NOMO-1 (cell line): ENCODE results near the gene SLC6A17.

Experiments used
- DNase-seq, 2 experiments: peaks; one replicate each; lab custom pipeline; 2025; ENCODE audit not compliant: unreplicated experiment in 2 of 2; lab: John Stamatoyannopoulos, UW

The SLC6A17 gene

DNA sequence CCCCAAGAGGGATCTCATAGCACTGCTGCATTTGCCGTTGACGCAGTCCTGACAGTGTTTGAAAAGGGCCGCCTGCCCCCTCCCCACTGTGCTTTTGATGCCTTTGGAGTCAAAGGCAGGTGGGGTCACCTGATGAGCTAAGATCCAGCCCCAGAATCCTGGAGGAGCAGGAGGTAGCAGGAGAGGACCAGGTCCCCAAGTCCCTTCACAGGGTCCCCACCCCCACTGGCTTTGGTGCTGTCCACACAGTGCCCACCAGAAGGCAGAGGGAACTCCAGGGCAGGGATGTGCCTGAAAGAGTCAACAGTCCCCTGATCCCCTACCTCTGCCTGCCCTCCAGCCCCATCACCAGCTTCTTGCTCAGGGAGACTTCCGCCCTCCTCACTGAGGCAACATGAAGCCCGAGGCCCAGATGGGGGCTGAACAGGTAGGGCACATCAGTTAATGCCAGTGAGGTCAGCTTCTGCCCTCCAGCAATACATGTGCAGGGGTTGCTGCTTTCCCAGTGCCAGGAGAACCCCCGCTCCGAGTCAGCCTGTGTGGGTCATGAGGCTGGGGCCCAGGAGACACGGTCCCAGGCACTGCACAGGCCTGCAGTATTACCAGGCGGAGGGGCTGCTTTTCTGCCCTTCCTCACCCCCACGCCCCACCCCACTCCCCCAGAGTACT, 51.0 kb downstream of the SLC6A17 start:
- DNase-seq: no peak

DNA sequence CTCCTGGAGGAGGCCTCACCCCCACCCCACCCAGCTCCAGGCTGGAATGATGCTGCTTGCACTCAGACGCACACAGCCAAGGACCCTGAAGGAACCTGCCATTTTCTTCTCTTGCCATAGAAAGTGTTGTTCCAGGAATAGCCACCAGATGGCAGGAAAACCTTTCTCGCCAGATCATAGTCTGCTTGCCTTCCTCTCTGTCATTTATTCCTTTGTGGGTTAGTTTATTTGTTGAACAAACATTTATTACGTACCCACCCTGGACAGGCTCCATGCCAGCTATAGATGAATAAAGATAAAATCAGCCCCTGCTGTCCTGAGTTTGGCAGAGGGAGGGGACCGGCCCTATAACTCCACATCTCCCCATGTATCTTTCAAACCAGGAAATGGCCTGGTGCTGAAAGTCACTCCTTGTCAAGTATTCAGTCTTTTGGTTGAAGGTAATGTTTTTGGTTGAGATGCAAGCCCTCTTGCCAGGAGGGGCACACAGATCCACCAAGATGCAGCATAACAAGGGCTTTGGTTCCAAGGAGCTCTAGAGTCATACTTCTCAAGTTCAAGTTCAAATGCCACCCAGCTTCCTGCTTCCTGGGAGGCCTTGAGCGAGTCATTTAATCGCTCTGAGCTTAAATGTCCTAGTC, 52.8 kb downstream of the SLC6A17 start:
- DNase-seq: peak; percentile 66 to 72

DNA sequence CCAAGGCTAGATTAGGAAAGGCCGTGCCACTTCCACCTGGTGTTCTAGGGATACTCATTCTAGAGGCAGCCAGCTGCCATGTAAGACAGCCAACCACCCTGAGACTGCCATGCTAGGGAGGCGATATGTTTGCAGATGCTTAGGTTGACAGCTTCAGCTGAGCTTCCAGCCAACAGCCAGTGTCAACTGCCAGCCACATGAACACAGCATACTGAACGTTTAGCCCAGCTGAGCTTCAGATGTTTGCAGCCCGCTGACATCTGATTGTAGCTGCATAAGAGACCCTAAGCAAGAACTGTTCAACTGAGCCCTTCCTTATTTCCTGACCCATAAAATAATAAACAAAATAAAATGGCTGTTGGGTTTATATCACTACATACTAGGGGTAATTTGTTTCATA, 54.9 kb downstream of the SLC6A17 start:
- DNase-seq: no peak

DNA sequence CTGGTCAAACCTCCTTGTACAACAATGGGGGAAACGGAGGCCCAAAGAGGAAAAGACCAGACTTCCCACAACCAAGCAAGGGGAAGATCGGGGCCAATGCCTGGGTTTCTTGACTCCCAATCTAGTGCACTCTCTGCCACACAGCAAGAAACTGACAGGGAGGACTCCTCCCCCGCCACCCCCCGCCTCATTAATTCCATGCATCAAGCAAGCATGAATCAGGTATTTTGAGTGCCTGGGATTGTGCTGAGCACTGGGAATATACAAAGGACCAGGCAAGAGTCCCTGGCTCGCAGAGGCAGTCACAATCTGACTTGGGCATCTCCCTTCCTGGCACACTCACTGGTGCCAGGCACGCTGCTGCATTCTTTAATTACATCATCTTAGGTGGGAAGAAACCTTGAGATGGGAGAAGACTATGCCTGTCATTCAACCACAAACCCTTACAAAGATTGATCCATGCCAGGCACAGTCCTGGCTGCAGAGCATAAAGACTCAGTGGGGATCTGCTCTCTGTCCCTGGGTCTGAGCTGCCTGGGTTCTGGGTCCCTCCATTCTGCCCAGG, 55.4 kb downstream of the SLC6A17 start:
- DNase-seq: no peak

DNA sequence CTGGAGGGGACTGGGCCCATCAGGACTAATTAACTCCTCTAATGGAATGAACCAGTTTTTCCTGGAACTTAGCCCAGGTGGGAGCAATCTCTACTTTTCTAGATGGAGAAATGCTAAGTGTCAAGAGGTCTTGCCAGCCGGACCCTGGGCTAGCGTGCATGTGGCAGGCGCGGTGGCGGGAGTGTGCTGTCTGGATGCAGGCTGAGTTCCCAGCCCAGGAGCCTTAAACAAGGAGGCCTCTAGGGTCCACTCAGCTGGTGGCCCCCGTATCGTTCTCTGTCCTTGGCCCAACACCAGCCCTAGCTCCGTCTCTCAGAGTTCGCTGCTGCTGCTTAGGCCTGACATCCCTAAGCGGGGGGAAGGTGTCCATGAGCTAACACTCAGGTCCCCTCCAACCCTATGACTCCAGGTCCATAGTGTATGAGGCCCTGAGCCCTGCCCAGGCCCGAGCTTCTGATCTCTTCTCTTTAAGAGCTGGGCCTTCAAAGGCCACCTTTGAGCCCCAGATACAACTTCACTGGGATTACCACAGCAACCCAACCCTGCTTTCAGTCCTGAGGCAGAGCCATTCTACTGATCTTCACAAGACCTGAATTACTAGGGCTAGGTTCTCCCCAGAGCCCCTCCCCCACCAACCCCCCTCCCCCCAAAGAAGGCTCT, 56.1 kb downstream of the SLC6A17 start:
- no peak for DNase-seq

DNA sequence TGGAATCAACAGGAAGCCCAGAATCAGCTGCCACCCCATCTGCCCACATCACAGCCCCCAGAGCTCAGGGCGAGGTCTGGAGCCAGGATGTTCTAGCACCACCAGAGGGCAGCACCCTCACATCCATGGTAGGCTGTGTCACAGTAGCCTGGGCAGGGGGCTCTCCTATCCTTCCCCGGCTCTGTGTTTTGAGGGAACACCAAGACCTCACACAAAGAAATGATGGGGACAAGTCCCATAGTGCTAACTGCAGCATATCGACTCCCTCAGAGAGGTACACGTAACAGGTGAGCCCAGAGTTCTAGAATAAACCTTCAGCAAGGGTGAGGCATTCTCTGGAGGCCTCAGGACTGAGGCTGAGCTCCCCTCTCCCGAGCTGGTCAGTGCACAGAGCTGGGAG, 57.5 kb downstream of the SLC6A17 start:
- peak; percentile 35 to 42 for DNase-seq

DNA sequence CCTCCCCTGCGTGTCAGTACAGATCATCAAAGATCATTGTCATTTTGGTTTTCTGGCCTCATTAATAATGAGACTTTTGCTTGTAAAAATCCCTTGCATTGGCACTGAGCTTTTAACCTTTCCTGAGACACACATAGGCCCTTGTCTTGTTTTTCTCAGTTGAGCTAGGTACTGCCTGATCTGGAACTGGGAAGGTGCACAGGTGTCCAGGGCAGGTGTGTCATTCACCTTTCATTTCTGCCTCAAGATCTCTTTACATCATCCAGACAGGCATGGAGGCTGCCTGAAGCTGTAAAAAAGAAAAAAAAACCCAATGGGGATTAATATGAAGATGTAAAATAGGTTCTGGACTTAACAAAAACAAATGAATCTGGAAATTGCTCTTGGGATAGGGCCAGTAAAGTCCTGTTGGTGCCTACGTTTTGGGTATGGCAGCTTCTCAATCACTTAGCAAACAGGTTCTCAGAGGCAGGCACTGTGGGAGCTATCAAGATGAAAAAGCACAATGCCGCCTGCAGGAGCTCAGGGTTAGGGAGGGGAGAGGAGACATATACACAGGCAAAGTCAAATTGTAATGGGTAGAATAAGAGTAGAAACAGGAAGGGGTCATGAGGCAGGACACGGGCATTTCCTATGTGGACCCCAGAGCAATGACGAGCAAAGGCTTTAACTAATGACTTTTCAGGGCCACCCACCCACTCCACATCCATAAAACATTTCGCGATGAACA, 58.8 kb downstream of the SLC6A17 start:
- DNase-seq: no peak

DNA sequence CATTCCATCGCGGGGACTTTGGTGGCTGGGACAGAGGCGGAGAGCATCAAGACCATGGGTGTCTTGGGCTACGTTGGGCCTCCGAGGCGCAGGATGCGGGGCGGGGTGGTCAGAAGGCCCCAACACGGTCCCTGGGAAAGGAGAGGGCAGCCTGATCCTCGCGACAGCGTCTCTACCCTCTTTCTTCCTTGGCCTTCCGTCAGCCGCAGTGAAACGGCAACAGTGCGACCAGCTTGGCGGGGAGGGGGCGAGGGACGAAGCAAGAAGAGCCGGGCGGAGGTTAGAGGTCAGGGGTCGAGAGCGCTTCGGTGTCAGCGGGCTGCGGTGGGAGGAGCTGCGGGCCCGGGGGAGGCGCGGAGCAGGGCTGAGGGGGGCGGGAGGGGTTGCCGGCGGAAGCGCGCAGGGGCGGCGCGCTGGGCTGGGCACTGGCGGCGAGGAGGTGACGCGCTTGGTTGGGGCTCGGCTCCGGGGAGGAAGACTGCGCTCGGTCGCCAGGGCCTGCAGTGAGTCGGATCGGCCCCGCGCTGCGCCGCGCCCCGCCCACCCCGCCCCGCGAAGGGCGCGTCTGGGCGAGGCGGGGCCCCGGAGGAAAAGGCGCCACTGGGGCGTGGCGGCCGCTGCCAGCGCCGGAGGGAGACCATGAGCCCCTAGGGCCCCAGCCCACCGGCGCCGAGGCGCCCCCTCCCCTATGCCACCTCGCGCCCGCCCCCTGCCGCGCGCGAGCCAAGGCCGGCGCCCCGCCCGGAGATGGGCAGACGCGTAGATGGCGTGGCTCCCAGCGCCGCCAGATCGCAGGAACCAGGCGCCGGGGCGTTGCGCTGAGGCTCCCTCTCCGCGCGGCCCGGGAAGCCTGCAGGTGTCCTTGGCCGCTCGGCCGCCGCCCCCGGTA, 59.7 kb downstream of the SLC6A17 start, which contains the start of gene KCNC4:
Gene KCNC4 (plus strand): TSS at position 600 of the 889 bp plus-strand sequence. CDS start 1,186 bp downstream, outside the sequence.
- peak; percentile 91 to 96 for DNase-seq

DNA sequence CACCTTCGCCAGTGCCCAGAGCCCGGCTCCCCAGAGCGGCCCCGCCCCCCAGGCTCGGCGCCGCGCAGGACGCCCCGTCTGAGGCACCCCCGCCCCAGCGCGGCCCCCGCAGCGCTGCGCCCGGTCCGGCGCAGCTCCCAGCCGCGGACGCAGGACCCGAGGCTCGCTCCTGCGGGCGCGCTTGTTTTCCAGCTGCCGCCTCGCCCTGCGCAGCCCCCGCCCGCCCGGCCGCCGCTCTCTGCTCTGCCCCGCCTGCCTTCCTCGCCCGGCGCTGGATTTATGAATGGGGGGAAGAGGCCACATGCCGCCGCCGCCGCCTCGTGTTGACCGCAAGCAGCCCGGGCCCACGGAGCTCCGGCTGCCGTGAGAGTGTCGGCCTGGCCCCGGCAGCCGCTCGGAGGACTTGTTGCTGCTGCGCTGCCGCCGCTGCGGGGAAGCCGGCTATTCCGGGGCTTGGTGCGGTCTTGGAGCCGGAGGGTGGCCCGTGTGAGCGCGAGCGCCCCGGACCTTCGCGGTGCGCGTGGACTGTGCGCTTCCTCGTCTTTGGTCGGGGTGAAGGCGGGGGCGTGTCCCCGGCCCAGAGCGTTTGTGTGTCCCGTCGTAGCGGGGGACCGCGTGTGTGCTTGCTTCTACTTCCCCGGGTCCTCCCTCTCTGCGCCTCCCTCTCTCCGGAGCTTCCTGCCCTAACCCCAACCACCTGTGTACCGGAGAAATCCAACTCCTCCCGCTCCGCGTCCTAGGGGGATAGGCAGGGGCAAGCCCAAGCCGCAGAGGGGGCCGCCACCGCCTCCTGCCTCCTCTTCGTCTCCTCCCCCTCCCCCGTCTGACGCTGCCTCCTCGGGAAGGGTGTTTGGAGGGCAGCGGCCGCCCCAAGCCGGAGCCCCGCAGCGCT, 60.6 kb downstream of the SLC6A17 start:
- DNase-seq: peak; percentile 44 to 57

DNA sequence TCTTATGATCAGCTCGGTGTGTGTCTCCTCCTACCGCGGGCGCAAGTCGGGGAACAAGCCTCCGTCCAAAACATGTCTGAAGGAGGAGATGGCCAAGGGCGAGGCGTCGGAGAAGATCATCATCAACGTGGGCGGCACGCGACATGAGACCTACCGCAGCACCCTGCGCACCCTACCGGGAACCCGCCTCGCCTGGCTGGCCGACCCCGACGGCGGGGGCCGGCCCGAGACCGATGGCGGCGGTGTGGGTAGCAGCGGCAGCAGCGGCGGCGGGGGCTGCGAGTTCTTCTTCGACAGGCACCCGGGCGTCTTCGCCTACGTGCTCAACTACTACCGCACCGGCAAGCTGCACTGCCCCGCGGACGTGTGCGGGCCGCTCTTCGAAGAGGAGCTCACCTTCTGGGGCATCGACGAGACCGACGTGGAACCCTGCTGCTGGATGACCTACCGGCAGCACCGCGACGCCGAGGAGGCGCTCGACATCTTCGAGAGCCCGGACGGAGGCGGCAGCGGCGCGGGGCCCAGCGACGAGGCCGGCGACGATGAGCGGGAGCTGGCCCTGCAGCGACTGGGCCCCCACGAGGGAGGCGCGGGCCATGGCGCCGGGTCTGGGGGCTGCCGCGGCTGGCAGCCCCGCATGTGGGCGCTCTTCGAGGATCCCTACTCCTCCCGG, 61.3 kb downstream of the SLC6A17 start:
- DNase-seq: peak in 1 of 2 experiments; percentile 42

DNA sequence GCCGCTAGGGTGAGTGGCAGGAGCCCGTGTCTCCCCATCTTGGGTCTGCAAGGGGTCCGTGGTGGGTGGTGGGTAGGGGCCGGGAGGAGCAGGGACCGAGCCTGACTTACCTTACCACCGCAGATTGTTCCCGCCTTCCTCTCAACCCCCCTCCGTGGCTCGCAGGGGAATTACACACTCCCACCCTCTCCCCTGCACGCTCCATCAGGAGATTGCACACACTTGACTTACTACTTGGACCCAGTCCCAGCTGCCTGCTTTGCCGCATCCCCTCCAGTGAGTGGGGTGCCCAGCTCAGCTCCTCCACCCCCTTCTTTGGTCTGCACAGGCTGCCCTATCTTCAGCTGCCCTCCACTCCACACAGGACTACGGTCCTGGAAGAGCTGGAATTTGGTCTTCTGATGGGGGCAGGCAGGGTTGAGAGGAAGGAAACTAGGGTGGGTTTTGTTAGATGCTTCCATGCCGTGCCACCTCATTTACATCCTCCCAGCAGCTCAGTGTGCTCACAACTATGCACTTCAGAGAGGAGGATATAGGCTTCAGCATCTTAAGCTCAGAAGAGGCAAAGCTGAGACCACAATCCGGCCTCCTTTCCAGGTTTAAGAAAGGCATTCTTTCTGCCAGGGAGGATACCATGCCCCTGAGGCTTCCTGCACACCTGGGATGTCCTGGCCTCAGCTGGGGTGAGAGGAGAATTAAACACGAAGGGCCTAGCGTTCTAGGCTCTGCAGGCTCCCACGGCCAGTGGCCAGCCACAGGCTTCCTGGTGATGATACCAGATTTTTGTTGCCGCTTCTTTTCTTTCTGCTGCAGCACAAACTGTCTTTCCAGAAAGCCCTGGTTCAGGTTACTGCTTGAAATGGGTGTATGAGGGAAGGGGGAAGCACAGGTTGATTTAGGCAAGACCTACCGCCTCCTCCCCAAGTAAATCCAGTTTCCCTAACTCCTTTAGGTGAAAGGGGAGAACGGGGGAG, 62.2 kb downstream of the SLC6A17 start:
- peak in 1 of 2 experiments; percentile 3 for DNase-seq

DNA sequence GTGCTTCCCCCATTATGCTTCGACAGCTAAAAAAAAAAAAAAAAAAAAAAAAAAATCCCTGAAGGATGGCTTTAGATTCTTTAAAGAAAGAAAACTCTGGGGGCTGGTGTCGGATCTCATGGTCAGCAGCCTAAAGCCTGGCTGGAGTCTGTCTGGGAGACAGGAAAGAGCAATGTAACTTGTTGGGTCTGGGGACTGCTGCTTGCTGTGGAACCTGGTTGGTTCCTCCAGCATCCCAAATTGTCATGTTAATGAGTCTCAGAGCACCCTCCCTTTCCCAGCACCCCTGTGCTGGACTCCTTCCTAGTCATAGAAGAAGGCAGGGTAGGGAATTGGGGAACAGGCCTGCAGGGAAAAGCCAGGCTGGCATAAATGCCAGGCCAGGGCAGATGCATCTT, 62.8 kb downstream of the SLC6A17 start:
- DNase-seq: no peak

DNA sequence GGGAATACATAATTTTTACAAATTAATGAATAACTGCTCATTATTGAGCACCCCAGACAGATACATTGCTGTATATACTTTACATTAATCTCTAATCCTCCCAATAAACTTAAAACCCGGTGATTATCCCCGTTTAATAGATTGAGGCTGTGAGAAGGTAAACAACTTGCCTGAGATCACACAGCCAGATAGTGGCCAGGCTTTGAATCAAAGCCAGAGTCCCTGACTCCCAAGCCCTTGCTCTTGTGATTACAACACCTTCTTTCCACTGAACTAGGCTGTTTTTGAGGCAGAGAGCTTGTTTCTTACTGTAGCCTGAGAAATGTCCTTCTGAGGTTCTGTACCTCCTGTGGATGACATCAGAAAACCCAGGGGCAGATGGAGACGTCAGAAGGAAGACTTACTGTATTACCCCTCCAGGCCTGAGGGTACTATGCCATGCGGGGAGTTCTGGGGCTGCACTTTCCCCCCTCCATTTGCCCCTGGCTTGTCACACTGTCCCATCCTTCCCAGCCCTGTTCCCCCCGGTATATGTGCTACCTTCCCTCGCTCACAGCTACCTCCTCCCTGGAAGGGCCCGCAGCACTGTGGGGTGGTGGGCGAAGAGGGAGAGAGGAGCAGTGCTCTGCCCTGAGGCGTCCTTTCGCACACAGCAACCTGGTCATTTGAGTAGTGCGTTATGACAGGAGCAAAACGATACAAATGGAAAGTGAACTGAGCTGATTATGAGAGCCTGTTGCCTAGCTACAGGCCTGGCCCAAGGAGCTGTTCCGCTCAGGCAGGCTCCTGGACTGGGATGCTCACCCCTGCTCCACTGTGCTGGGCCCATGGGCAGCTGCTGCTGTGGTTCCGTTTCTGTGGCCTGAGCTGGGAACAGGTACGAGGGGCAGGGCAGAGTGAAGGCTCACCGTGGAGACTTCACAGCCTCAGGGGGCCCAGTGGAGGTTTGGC, 64.4 kb downstream of the SLC6A17 start:
- DNase-seq: no peak

DNA sequence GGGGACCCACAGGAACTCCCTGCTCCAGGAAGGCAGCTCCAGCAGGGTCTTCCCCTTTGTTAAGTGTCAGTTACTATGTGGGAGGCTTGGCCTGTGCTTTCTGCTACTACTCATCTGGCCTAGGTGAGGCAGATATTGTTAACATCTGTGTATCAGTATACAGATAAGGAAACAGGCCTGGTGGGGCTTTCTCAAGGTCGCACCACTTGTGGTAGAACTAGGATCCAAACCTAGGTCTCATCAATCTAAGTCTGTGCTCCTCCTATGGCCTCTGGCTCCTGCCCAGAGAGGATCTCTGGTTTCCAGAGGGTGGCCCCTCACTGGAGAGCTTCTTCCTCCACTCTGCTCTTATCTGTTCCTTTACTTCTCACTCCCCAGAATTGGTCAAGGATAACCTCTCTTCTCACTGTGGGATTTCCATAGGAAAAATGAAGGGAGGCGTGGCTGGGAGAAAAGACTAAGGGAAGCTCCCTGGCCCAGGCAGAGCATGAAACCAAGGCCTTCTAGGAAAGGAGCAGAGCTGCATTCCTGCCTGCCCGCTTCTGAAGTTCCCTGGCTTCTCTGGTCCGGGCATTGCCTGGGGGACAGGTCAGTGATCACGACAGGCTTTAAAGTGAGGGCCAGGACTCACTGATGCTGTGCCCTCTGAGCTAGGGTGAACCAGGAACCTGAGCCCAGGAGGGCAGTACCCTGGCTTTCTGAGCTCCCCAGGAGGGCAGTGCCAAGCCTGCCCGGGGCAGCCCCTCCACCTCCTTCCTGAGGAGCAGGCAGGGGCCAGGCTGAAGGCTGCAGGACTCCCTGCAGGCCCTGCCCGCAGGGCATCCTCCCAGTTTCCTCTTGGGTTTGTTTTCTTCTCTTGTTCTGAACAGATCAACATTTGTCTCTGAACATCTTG, 65.6 kb downstream of the SLC6A17 start:
- DNase-seq: no peak

DNA sequence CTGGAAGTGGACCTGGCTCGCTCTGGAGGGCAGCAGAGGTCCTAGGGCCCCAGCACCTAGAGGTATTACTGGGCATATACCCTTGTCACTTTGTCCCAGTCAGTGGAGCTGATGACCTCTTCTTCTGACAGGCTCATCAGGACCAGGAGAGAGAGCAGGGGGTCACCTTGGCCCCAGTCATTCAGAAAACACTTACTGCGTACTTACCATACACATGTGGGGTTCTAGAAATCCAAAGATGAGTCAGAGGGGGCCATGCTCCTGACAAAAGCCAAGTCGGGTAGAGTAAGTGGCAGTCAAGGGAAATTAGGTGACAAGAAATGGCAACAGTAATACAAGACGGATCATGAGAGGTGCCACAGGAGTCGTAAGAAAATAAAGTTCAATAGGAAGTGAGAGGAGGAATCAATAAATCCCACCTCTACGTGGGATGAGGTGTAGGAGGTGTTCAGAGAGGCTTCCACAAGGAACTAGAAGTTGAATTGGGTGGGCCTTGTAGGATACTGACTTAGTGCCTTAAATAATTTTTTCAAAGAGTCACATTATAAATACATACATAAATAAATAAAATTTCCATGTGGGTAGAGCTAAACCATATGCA, 66.7 kb downstream of the SLC6A17 start:
- DNase-seq: no peak
